B cell (primary cell): ENCODE data around the gene NME2.

Source experiments
- EZH2 ChIP-seq: IDR thresholded peaks from 2 replicates; pipeline ENCODE4 v1.6.1; 2012; ENCODE audit warnings: borderline replicate concordance, low read depth, mild to moderate bottlenecking, moderate library complexity, low read length; ENCODE audit not compliant: insufficient read depth, poor library complexity, severe bottlenecking
- TF ChIP-seq, protein P1 (sequence below): fragments of 200-600 bp; IDR thresholded peaks from one replicate; pipeline ENCODE4 v1.8.0; 2022; ENCODE audit warnings: antibody characterized with exemption, mild to moderate bottlenecking

DNA sequence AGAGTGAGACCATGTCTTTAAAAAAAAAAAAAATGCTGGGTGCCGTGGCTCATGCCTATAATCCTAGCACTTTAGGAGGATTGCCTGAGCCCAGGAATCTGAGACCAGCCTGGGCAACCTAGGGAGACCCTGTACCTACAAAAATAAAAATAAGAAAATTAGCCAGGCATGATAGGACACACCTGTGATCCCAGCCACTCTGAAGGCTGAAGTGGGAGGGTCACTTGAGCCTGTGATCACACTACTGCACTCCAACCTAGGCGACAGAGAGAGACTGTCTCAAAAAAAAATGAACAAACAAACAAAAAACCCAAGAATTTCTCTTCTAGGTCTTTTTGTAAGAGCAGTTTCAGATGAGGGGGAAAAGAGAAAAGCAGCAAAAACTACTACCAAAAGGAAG, 34.6 kb downstream of the NME2 start:
- TF ChIP-seq, protein P1, sequence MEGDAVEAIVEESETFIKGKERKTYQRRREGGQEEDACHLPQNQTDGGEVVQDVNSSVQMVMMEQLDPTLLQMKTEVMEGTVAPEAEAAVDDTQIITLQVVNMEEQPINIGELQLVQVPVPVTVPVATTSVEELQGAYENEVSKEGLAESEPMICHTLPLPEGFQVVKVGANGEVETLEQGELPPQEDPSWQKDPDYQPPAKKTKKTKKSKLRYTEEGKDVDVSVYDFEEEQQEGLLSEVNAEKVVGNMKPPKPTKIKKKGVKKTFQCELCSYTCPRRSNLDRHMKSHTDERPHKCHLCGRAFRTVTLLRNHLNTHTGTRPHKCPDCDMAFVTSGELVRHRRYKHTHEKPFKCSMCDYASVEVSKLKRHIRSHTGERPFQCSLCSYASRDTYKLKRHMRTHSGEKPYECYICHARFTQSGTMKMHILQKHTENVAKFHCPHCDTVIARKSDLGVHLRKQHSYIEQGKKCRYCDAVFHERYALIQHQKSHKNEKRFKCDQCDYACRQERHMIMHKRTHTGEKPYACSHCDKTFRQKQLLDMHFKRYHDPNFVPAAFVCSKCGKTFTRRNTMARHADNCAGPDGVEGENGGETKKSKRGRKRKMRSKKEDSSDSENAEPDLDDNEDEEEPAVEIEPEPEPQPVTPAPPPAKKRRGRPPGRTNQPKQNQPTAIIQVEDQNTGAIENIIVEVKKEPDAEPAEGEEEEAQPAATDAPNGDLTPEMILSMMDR = no peak
- no peak for TF ChIP-seq EZH2
